ENCODE results near the gene ADAMTS20. TPM values are rescaled to one million over a fixed set of nuclear protein-coding genes. Genes with fewer than 3 reads are reported as not detected.
"Not testable (repeated sequence)": the region's sequence is repeated elsewhere in the genome, so short reads cannot be mapped to it uniquely, and the experiment has no call there.

The ADAMTS20 gene
- total RNA-seq, 1 experiment from 2014 or later, result not detected

GRCh38 chr12:43360001-43360400 lies 192.0 kb downstream of the ADAMTS20 start:
- ATAC-seq; in situ Hi-C loops (cut with HindIII; ENCODE audit: low pct_unique_long_range_greater_than_20kb, low sequenced_read_pairs); DNase-seq (ENCODE audit: low read depth, low spot score); H3K27ac ChIP-seq (ENCODE audit: low read length); H3K9me3 ChIP-seq (ENCODE audit: control insufficient read depth, insufficient read depth, low read depth, low read length); intact Hi-C loops (cut with micrococcal nuclease; ENCODE audit: unreplicated experiment); H3K4me1 ChIP-seq (ENCODE audit: control insufficient read depth, insufficient read depth, low read length); POLR2A ChIA-PET; H3K27me3 ChIP-seq (ENCODE audit: control insufficient read depth, insufficient read depth, low read length); BruUV-seq (replicated peaks); H3K4me3 ChIP-seq (ENCODE audit: low read depth in 2 of 2, low read length in 2 of 2); CTCF ChIA-PET; H3K36me3 ChIP-seq (ENCODE audit: control insufficient read depth, insufficient read depth, low read length): not testable (repeated sequence)

- ChIA-PET POLR2A (no interaction called here), CTCF (no interaction called here)
- DNase-seq (ENCODE audit: low read depth, low spot score), result no peak
- TF ChIP-seq REST (IDR thresholded peaks at IDR 0.05; ENCODE audit: insufficient read depth in 1 of 2, low read depth in 2 of 2, low read length in 1 of 2) (no peak), TCF7L2 (IDR thresholded peaks at IDR 0.05; ENCODE audit: low read depth, low read length) (no peak), SIN3A (IDR thresholded peaks at IDR 0.05; ENCODE audit: borderline replicate concordance, insufficient read depth, low read depth, low read length) (no peak)
- Histone ChIP-seq H3K9me3 (ENCODE audit: control insufficient read depth, insufficient read depth, low read depth, low read length) (no peaks in the 10 kb centered on the region), H3K36me3 (ENCODE audit: control insufficient read depth, insufficient read depth, low read length) (no peaks in the 10 kb centered on the region), H3K27me3 (ENCODE audit: control insufficient read depth, insufficient read depth, low read length) (no peaks in the 10 kb centered on the region), H3K4me3 (ENCODE audit: low read depth in 2 of 2, low read length in 2 of 2) (no peak overlapping the region), H3K27ac (ENCODE audit: low read length) (no peak overlapping the region), H3K4me1 (ENCODE audit: control insufficient read depth, insufficient read depth, low read length) (no peaks in the 10 kb centered on the region)
- in situ Hi-C loops (cut with HindIII; ENCODE audit: low pct_unique_long_range_greater_than_20kb, low sequenced_read_pairs) (no loop called here), intact Hi-C loops (cut with micrococcal nuclease; ENCODE audit: unreplicated experiment) (no loop called here)
- BruUV-seq (replicated peaks), result no TSS peak
- ATAC-seq, result no peak
These were observed 194.9 kb downstream of the ADAMTS20 start for GRCh38 chr12:43357141-43357540.

- ATAC-seq, result no peak
- BruUV-seq (replicated peaks), result no TSS peak
- in situ Hi-C loops (cut with HindIII; ENCODE audit: low pct_unique_long_range_greater_than_20kb, low sequenced_read_pairs), result no loop called here
- TF ChIP-seq CTCF (IDR thresholded peaks at IDR 0.05) (no peak), SIN3A (IDR thresholded peaks at IDR 0.05; ENCODE audit: borderline replicate concordance, insufficient read depth, low read depth, low read length) (no peak), TCF7L2 (IDR thresholded peaks at IDR 0.05; ENCODE audit: low read depth, low read length) (no peak), POLR2AphosphoS5 (IDR thresholded peaks at IDR 0.05; ENCODE audit: low read depth, low read length) (no peak), REST (IDR thresholded peaks at IDR 0.05; ENCODE audit: insufficient read depth in 1 of 2, low read depth in 2 of 2, low read length in 1 of 2) (no peak)
- ChIA-PET CTCF (no interaction called here), POLR2A (no interaction called here)
- Histone ChIP-seq H3K4me1 (ENCODE audit: control insufficient read depth, insufficient read depth, low read length) (no peaks in the 10 kb centered on the region), H3K27me3 (ENCODE audit: control insufficient read depth, insufficient read depth, low read length) (no peaks in the 10 kb centered on the region), H3K36me3 (ENCODE audit: control insufficient read depth, insufficient read depth, low read length) (no peaks in the 10 kb centered on the region), H3K9me3 (ENCODE audit: control insufficient read depth, insufficient read depth, low read depth, low read length) (no peaks in the 10 kb centered on the region), H3K27ac (ENCODE audit: low read length) (no peak overlapping the region), H3K4me3 (ENCODE audit: low read depth in 2 of 2, low read length in 2 of 2) (no peak overlapping the region)
- intact Hi-C loops (cut with micrococcal nuclease; ENCODE audit: unreplicated experiment), result no loop called here
- no peak for DNase-seq (ENCODE audit: low read depth, low spot score)
These were observed 200.0 kb downstream of the ADAMTS20 start for GRCh38 chr12:43352001-43352400.
